Esophagus mucosa (tissue), 1 donor: ENCODE measurements around the gene UBE3B. TPM values are rescaled to one million over a fixed set of nuclear protein-coding genes. Genes with fewer than 3 reads are reported as not detected.
"Not testable (repeated sequence)": the region's sequence is repeated elsewhere in the genome, so short reads cannot be mapped to it uniquely, and the experiment has no call there.

Experiments used
- ATAC-seq: fragments of 200-7000 bp; cut with Tn5 transposase; one replicate; pipeline ENCODE4 v1.9.1; 2020
- total RNA-seq: library from RNA; stranded (reverse); gene quantifications from one replicate; pipeline ENCODE4 v1.2.4, GENCODE V29; 2023
- donor health status: DM: yes; HTN: yes; CAD: no.

The UBE3B gene, protein sequence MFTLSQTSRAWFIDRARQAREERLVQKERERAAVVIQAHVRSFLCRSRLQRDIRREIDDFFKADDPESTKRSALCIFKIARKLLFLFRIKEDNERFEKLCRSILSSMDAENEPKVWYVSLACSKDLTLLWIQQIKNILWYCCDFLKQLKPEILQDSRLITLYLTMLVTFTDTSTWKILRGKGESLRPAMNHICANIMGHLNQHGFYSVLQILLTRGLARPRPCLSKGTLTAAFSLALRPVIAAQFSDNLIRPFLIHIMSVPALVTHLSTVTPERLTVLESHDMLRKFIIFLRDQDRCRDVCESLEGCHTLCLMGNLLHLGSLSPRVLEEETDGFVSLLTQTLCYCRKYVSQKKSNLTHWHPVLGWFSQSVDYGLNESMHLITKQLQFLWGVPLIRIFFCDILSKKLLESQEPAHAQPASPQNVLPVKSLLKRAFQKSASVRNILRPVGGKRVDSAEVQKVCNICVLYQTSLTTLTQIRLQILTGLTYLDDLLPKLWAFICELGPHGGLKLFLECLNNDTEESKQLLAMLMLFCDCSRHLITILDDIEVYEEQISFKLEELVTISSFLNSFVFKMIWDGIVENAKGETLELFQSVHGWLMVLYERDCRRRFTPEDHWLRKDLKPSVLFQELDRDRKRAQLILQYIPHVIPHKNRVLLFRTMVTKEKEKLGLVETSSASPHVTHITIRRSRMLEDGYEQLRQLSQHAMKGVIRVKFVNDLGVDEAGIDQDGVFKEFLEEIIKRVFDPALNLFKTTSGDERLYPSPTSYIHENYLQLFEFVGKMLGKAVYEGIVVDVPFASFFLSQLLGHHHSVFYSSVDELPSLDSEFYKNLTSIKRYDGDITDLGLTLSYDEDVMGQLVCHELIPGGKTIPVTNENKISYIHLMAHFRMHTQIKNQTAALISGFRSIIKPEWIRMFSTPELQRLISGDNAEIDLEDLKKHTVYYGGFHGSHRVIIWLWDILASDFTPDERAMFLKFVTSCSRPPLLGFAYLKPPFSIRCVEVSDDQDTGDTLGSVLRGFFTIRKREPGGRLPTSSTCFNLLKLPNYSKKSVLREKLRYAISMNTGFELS
- 29.6 TPM for total RNA-seq

DNA sequence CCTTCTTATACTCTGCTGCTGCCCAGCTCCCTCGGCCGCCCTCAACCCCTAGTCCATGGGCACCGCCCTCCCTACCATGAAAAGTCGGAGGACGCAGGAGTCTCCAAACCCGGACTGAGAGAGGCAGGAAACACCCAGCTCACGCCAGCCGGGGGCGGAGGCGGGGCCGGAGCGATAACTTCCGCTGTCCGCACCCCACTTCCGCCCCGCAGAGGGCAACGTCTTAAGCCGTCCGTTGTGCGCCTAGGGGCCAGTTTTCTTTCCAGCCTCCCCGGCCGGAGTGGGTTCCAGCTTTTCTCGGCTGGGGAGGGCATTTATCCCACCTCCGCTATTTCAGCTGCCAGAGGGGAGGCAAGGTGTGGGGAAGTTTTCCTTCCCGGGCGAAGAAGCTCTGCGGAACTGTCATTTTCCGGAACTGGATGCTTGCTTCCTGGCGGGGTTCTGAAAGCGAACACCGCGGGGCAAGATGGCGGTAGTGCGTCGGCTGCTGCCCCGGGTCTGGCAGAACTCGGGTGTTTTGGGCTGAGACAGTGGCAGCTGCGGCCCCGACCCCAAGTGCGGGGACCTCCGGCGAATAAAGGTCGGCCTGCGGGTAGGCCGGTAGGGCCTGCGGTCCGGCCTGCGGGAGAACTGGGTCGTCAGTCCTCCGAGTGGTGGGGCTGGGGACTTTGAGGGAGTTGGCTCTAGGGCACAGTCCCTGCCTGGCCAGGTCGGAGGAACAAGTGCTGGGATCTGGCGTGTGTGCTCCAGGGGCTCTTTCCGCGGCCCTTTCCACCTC is at the start of gene UBE3B, which contains the start of gene KCTD10:
UBE3B (plus strand) TSS at position 450 of the 778 bp plus-strand sequence. CDS start 5,918 bp downstream, outside the sequence.
KCTD10 (minus strand) TSS at position 116 of the 778 bp plus-strand sequence; CDS start at position 78, 38 bp downstream.
- ATAC-seq, result peak; percentile 98

DNA sequence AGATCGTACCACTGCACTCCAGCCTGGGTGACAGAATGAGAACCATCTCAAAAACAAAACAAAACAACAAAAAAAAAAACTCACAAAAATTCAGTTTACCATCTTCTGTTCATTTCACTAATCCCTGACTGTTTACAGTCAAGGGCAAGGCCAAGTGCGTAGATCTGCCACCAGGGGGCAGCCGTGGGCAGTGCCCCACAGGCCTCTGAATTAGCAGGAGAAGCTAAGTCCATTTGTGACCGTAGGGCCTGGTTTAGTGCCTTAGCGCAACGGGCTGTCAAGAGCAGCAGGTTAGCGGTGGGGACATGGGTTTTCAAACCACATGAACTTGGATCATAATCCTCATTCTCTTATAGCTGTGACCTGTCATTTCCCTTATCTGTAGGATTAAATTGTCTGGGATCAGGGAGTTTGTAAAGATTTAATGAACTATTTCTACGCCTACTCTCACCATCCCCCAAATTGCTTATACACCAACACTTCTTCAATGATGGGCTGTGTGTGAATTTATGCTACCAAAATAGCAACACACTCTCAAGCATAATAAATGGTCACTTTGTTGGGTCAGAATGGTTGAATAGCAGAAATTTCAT is 49.3 kb upstream of the UBE3B start:
- peak; percentile 76 for ATAC-seq

GRCh38 chr12:109428804-109429203 is 48.6 kb upstream of the UBE3B start:
- ATAC-seq, result not testable (repeated sequence)

- no peak for ATAC-seq
These were observed 47.2 kb upstream of the UBE3B start for GRCh38 chr12:109430244-109430643.

DNA sequence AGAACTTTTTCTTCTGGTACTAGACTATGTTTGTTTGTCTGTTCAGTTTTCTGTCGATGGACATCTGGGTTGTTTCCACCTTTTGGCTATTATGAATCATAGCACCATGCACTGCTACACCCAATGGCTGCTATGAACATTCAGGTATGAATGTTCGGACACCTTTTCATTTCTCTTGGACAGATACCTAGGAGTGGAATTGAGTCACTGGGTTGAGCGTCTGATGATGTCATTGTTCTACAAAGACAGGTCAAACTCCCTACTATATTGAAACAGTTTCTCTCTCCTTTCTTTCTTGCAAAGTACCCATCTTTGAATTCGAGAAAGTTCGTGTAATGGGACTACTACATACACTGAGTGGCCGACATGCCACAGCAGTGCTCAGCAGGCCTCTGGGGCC is 45.0 kb upstream of the UBE3B start:
- ATAC-seq, result peak; percentile 83

- ATAC-seq, result peak; percentile 74
These were observed 44.6 kb upstream of the UBE3B start for GRCh38 chr12:109432842-109433304.

DNA sequence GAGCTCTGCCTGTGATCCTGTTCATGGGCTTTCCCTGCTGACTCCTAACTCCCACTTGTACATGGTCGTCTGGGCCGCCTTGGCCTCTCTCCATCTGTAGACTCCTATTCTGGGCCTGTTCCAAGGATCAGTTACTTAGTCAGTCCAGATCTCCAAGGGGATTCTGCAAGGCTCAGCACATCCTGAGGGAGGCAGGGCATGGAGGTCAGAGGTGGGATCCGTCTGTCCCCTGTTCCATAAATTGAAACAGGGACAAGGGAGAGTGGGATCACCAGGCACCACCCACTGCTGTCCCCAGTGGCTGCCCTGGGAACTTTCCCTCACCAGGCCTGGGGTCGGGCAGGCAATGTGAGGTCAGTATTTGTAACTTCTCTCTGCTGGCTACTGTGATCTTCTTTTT is 43.8 kb upstream of the UBE3B start:
- no peak for ATAC-seq

DNA sequence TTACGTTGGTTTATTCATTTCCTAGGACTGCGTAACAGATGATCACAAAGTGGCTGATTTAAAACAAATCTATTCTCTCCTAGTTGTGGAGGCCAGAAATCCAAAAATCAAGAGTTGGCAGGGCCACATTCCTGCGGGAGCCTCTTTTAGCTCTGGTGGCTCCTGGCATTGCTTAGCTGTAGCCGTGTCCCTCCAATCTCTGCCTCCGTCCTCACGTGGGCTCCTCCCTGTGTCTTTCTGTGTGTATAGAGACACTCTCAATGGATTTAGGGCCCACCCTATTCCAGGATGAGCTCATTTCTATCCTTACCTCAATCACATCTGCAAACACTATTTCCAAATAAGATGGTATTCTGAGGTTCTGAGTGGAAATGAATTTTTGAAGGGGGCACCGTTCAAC is 42.9 kb upstream of the UBE3B start:
- no peak for ATAC-seq

DNA sequence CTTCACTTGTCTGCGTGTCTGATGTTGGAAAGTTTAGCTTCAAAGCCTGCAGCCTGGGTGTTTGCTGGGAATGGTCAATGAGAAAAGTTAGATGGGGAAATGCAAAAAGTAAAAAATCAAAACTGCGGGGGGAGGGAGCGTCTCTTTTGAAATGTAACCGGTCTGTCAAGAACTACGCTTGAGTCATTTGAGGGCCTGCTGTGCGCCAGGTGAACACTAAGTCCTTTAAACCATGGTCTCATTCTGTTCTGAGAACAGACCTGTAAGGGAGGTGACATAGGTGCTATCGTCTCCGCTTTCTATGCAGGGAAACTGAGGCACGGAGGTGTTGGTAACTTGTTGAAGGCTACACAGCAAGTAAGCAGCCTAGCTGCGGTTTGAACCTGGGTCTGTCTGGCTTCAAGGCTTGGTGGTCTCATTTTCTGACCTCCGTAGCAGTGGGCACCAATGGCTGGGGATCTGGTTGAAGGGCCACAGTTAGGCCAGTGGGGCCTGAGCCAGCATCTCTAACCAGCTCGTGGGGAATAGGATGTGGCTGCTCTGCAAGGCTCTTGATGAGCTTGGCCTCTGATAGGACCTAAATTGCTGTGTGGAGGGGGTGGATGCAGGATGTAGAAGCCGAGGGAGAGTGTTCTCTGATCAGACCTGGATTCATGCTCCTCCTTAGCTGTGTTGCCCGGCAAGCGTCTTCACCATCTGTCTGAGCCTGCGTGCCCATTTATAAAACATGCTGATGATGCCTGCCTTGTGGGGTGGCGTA is 41.8 kb upstream of the UBE3B start:
- ATAC-seq, result peak; percentile 73

- no peak for ATAC-seq
These were observed 41.3 kb upstream of the UBE3B start for GRCh38 chr12:109436188-109436560.

- ATAC-seq, result no peak
These were observed 38.3 kb upstream of the UBE3B start for GRCh38 chr12:109439181-109439580.

DNA sequence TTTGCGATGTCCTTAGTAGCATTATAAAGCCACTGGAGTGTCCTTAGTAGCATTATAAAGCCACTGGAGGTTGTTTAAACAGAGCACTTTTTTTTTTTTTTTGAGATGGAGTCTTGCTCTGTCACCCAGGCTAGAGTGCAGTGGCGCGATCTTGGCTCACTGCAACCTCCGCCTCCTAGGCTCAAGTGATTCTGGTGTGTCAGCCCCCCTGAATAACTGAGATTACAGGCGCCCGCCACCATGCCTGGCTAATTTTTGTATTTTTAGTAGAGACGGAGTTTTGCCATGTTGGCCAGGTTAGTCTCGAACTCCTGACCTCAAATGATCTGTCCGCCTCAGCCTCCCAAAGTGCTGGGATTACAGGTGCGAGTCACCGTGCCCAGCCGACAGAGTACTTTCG is 37.5 kb upstream of the UBE3B start:
- not testable (repeated sequence) for ATAC-seq

GRCh38 chr12:109440851-109441490 is 36.5 kb upstream of the UBE3B start:
- ATAC-seq, result peak; percentile 18

DNA sequence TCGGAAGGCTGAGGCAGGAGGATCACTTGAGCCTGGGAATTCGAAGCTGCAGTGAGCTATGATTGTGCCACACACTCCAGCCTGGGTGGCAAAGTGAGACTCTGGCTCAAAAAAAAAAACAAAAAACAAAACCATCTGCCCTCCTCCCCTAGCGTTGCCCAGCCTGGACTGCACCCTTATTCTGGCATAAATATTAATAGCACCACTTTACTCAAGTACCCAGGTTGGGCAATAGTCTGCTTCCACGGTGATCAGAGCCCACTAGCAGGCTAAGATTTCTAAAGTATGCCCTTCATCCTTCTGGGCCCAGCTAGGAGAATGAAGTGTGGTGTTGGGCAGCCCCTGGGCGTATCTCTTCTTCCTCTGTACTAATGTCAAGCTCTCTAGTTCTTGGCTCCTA is 33.6 kb upstream of the UBE3B start:
- no peak for ATAC-seq

DNA sequence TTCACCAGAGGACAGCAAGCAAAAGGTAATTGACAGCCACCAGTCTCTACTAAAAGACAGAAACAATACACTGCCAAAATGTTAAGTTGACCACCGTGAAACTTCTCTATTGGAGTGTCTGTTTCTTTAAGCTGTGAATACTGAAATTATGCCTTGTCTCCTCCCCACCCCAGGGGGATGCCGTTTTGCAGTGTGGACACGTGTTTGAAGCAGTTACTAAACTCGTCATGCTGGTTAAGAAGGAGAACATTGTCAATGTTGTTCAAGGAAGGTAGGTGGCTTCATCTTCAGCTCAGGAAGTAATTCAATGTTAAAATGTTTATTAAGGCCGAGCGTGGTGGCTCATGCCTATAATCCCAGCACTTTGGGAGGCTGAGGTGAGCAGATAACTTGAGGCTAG is 33.2 kb upstream of the UBE3B start:
- peak; percentile 66 for ATAC-seq

GRCh38 chr12:109445191-109445609 is 32.2 kb upstream of the UBE3B start:
- no peak for ATAC-seq

DNA sequence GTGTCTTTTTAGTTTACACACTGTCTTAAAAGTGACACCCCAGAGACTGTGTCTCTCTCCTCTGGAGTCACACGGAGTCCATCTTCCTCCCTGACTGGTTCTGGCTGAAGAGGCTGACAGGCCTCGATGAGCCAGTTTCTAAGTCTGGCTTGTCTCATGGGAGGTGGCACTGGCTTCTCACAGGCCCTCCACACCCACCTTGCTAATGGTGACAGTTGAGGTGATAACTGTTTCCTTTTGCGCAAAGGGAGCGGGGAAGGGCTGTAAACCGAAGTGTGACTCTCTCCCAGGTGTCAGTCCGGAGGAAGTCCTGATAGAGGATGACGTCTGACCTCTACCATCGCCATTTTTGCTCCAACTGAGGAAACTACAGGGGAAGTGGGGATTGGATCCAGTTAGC is 30.6 kb upstream of the UBE3B start:
- ATAC-seq, result peak; percentile 12

DNA sequence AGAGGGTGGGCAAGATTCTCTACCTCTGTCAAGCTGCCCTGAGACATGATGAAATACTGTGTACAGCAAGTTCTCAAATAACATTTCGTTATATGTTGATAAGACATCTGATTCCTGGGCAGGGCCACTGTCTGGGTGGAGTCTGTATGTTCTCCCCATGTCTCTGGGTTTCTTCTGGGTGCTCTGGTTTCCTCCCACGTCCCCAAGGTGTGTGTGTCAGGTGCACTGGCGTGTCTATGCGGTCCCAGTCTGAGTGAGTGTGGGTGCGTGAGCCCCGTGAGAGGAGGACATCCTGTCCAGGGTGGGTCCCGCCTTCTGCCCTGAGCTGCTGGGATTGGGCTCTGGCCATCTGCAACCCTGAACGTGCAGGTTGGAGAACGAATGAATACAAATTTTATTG is 30.0 kb upstream of the UBE3B start:
- no peak for ATAC-seq

DNA sequence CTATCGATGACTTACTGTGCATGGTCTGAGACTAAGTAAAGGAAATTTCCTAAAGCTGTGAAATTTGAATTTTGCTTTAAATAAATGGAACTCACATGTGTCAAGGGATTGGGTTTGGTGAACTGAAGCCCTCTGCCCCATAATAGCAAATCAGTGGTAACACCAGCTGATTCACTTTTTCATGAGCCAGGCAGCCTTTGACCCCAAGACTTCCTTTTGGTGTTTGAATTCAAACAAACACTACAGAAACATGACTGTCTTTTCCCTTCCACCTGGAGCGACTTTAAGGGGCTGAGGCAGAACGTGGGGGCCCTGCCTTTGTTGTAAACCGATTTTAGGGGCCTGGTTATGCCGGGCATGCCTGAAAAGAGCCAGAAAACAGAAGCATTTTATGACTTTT is 29.2 kb upstream of the UBE3B start:
- no peak for ATAC-seq

DNA sequence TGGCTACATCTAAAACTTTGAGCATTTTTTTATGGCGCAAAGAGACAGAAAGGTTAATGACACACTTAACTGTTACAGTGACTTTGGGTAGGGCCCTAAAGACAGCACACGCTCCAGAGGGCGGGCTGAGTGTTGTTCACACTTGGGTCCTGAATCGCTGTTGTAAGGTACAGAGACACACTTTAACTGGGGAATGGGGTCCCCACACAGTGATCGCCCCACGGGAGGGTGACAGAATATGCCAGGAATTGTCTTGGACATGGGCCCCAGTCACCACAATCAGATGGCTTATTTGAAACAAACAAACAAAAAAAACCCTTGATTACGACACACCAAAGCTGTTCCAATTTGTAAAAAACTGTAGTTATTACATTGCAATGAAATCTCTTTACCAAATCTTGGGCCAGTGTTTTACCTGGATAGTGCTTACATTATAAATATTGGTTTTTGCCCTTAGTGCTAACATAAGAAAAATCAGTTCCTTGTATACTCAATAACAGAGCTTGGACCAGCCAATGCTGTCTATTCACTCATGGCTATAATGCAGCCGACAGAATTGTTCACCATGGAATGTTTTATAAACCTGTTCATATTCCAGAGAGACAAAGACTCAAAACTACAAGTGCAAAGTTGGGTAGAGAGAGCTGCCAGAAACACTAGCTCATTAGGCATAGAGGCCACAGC is 28.6 kb upstream of the UBE3B start:
- no peak for ATAC-seq
